K562 (cell line): ENCODE measurements around the gene GGTLC1. TPM values are rescaled to one million over a fixed set of nuclear protein-coding genes. Genes with fewer than 3 reads are reported as not detected.

ENCODE experiments used
- ATAC-seq: fragments of 200-7000 bp; cut with Tn5 transposase; 3 replicates; pipeline ENCODE4 v1.9.1; 2020; ENCODE audit warnings: moderate library complexity
- BruUV-seq: library from RNA; stranded (reverse); fragments of 400-500 nt; replicated peaks from 2 replicates; lab custom pipeline; 2021; lab: Mats Ljungman, UMichigan
- CTCF ChIA-PET: fragments of 300-600 bp; formaldehyde crosslinking; extraction: SDS; loops from one replicate; lab custom pipeline; 2021; ENCODE audit warnings: low intra/inter-chr PET ratio; lab: Yijun Ruan, JAX
- POLR2A ChIA-PET: fragments of 300-600, 350-650 bp; sonication (Branson Sonifier 250); formaldehyde crosslinking; extraction: SDS; loops from one replicate; lab custom pipeline; 2021; ENCODE audit warnings: antibody characterized with exemption, inconsistent platforms; lab: Yijun Ruan, JAX
- DNase-seq, 4 experiments: peaks; one replicate each; pipeline versions ENCODE4 v3.0.0 to v3.0.0-alpha.2; 2011 to 2018; ENCODE audit warnings: low spot score in 3 of 4, mixed read lengths in 3 of 4; ENCODE audit errors: extremely low read depth in 1 of 4
- FAIRE-seq: peaks from 2 replicates; lab custom pipeline; 2011; peaks lifted over from hg19 to GRCh38; lab: Jason Lieb, UNC
- H2AFZ ChIP-seq: 2 replicates; pipeline ENCODE4 v1.6.0; 2011; ENCODE audit warnings: low read depth, low read length, control low read depth, inconsistent platforms
- H3K27ac ChIP-seq: fragments of 200-600 bp; 3 replicates; pipeline ENCODE4 v1.8.0; 2011; ENCODE audit warnings: low read depth, mild to moderate bottlenecking, control low read depth, inconsistent platforms, low read length, moderate library complexity, mixed read lengths; ENCODE audit errors: extremely low read depth
- H3K27me3 ChIP-seq, 2 experiments: fragments of 300-600 bp in 1 of 2; 2 replicates in 1 of 2; 3 replicates in 1 of 2; pipeline versions ENCODE4 v1.6.0 to v1.8.0; 2011; ENCODE audit warnings: inconsistent platforms in 2 of 2, low read length in 2 of 2, mild to moderate bottlenecking in 1 of 2, mixed read lengths in 1 of 2, moderate library complexity in 1 of 2; ENCODE audit not compliant: control insufficient read depth in 2 of 2, insufficient read depth in 2 of 2
- H3K36me3 ChIP-seq: fragments of 300-600 bp; 3 replicates; pipeline ENCODE4 v1.8.0; 2011; ENCODE audit warnings: mild to moderate bottlenecking, low read length, inconsistent platforms; ENCODE audit not compliant: control insufficient read depth, insufficient read depth
- H3K4me1 ChIP-seq, 2 experiments: fragments of 200-600 bp in 1 of 2; replicated peaks in 1 of 2; 2 replicates in 1 of 2; 3 replicates in 1 of 2; pipeline versions ENCODE4 v1.5.1 to v1.8.0; 2011; ENCODE audit warnings: inconsistent platforms in 2 of 2, low read length in 2 of 2, mild to moderate bottlenecking in 1 of 2, mixed read lengths in 1 of 2, moderate library complexity in 1 of 2; ENCODE audit not compliant: control insufficient read depth in 2 of 2, insufficient read depth in 2 of 2
- H3K4me2 ChIP-seq: 2 replicates; pipeline ENCODE4 v1.6.1; 2011; ENCODE audit warnings: low read length, control low read depth, inconsistent platforms, mixed read lengths; ENCODE audit not compliant: insufficient read depth
- H3K4me3 ChIP-seq: fragments of 200-600 bp; sonication (generic), shearing (Covaris generic); 2 replicates; pipeline ENCODE4 v1.5.1; 2016; ENCODE audit warnings: control low read depth, inconsistent platforms
- H3K79me2 ChIP-seq: fragments of 200-600 bp; 3 replicates; pipeline ENCODE4 v1.8.0; 2011; ENCODE audit warnings: low read length, inconsistent platforms; ENCODE audit not compliant: control insufficient read depth, insufficient read depth
- H3K9ac ChIP-seq, 2 experiments: 2 replicates each; pipeline versions ENCODE4 v1.6.0 to v1.6.1; 2011; ENCODE audit warnings: low read depth in 2 of 2, low read length in 2 of 2, control low read depth in 1 of 2, inconsistent platforms in 1 of 2, mild to moderate bottlenecking in 1 of 2, mixed read lengths in 1 of 2; ENCODE audit not compliant: insufficient read depth in 1 of 2
- H3K9me1 ChIP-seq: one replicate; pipeline ENCODE4 v1.6.0; 2011; ENCODE audit warnings: inconsistent platforms, mild to moderate bottlenecking, low read length, moderate library complexity; ENCODE audit not compliant: control insufficient read depth, insufficient read depth
- H3K9me3 ChIP-seq: replicated peaks from 2 replicates; pipeline ENCODE4 v1.5.1; 2011; ENCODE audit warnings: low read depth, low read length, inconsistent platforms; ENCODE audit not compliant: control insufficient read depth, insufficient read depth
- H4K20me1 ChIP-seq: replicated peaks from 2 replicates; pipeline ENCODE4 v1.6.1; 2011; ENCODE audit warnings: low read length, inconsistent platforms, mixed read lengths; ENCODE audit not compliant: control insufficient read depth, insufficient read depth
- C11orf30 ChIP-seq: fragments of 450-650 bp; IDR thresholded peaks from 2 replicates; pipeline ENCODE4 v1.6.1; 2016; ENCODE audit warnings: low read depth, mild to moderate bottlenecking
- CBX5 ChIP-seq: IDR thresholded peaks from 2 replicates; pipeline ENCODE4 v1.6.1; 2014; ENCODE audit warnings: low read depth, borderline replicate concordance
- CEBPB ChIP-seq: fragments of 450-650 bp; IDR thresholded peaks from 2 replicates; pipeline ENCODE4 v1.6.1; 2016; ENCODE audit warnings: missing genetic modification characterization, missing compliant biosample characterization
- DNMT1 ChIP-seq: fragments of 450-650 bp; IDR thresholded peaks from 2 replicates; pipeline ENCODE4 v1.6.1; 2016; ENCODE audit warnings: antibody characterized with exemption, mild to moderate bottlenecking
- ELF2 ChIP-seq: fragments of 250-450 bp; sonication (Bioruptor Pico); IDR thresholded peaks from 2 replicates; pipeline ENCODE4 v1.5.0; 2021; ENCODE audit warnings: mild to moderate bottlenecking
- FOXA1 ChIP-seq: fragments of 450-650 bp; IDR thresholded peaks from 2 replicates; pipeline ENCODE4 v1.6.1; 2016; ENCODE audit warnings: mild to moderate bottlenecking, borderline replicate concordance
- HNRNPUL1 ChIP-seq: fragments of 200-400 bp; formaldehyde crosslinking; IDR thresholded peaks from 2 replicates; pipeline ENCODE4 v1.6.1; 2017; ENCODE audit warnings: low read length
- MAFK ChIP-seq: IDR thresholded peaks from 2 replicates; pipeline ENCODE4 v1.6.1; 2011; ENCODE audit warnings: low read length, improper control_type of control experiment
- MCM7 ChIP-seq, 2 experiments: fragments of 450-650 bp; IDR thresholded peaks; 2 replicates each; pipeline ENCODE4 v1.6.1; 2016 to 2018
- NFRKB ChIP-seq: fragments of 450-650 bp; IDR thresholded peaks from 2 replicates; pipeline ENCODE4 v1.6.1; 2016; ENCODE audit warnings: low read depth
- RCOR1 ChIP-seq, 2 experiments: IDR thresholded peaks; 2 replicates each; pipeline ENCODE4 v1.6.1; 2012; ENCODE audit warnings: low read depth in 2 of 2, low read length in 2 of 2, borderline replicate concordance in 1 of 2, improper control_type of control experiment in 1 of 2
- SAFB2 ChIP-seq: fragments of 200-400 bp; formaldehyde crosslinking; IDR thresholded peaks from 2 replicates; pipeline ENCODE4 v1.6.1; 2018; ENCODE audit warnings: borderline replicate concordance, low read length, low read depth, moderate library complexity; ENCODE audit not compliant: severe bottlenecking
- SMAD2 ChIP-seq: fragments of 150-350 bp; IDR thresholded peaks from 2 replicates; pipeline ENCODE4 v1.6.1; 2014; ENCODE audit warnings: low read depth, mild to moderate bottlenecking, low read length
- SMARCE1 ChIP-seq: fragments of 450-650 bp; IDR thresholded peaks from 2 replicates; pipeline ENCODE4 v1.7.1; 2016; ENCODE audit warnings: mild to moderate bottlenecking
- TSC22D4 ChIP-seq: fragments of 450-650 bp; IDR thresholded peaks from 2 replicates; pipeline ENCODE4 v1.6.1; 2016; ENCODE audit warnings: missing genetic modification characterization, missing biosample characterization, control low read depth
- ZNF311 ChIP-seq: fragments of 250-450 bp; sonication (Bioruptor Pico); IDR thresholded peaks from 2 replicates; pipeline ENCODE4 v1.4.0; 2020; ENCODE audit warnings: mild to moderate bottlenecking, moderate library complexity
- WGBS: fragments of 100-300 bp; shearing (Covaris generic); methylation state at CpG from one replicate; pipeline ENCODE4 v1.1.6; 2016; ENCODE audit warnings: low coverage, mixed read lengths; ENCODE audit not compliant: insufficient coverage; ENCODE audit errors: missing lambda C conversion rate; 5-methylcytosine and 5-hydroxymethylcytosine counted together
- in situ Hi-C: fragments of 300-500 bp; cut with MboI; formaldehyde crosslinking; loops from 4 replicates; pipeline ENCODE4 v1.15.0; 2018; ENCODE audit warnings: inconsistent platforms, mixed read lengths
- intact Hi-C: fragments of 100-400 bp; cut with micrococcal nuclease; formaldehyde crosslinking; loops from 2 replicates; pipeline ENCODE4 v1.14.2; 2022
- polyA plus RNA-seq, 8 experiments: library from polyadenylated mRNA; depleted of rRNA in 4 of 8; stranded (reverse) in 5 of 8; unstranded in 3 of 8; fragments of >200 nt; fragmentation: Nextera tagmentation in 2 of 8; fragmentation: Illumina TruSeq in 1 of 8; extraction: Ambion mirVana in 2 of 8; extraction: Trizol in 1 of 8; gene quantifications; 2 replicates each; pipeline versions ENCODE4 v1.2.1 to v1.2.3, GENCODE V29; 2011 to 2014; ENCODE audit warnings: inconsistent platforms in 1 of 8, missing spikeins in 1 of 8
- total RNA-seq, 7 experiments: library from RNA; depleted of rRNA in 6 of 7; stranded (reverse); fragments of >200 nt in 6 of 7; fragmentation: Illumina TruSeq in 2 of 7; extraction: Trizol in 2 of 7; gene quantifications; 2 replicates each; pipeline versions ENCODE4 v1.2.1 to v1.2.3, GENCODE V29; 2011 to 2021; ENCODE audit warnings: low replicate concordance in 1 of 7
- TF ChIP-seq, protein P1 (sequence below): fragments of 250-450 bp; sonication (Bioruptor Pico); IDR thresholded peaks from 2 replicates; pipeline ENCODE4 v1.8.0; 2021; ENCODE audit warnings: borderline replicate concordance, mild to moderate bottlenecking, moderate library complexity; ENCODE audit not compliant: poor library complexity, severe bottlenecking

The GGTLC1 gene
- total and polyA plus RNA-seq, 9 of the 15 experiments (the other 6 are each of a cell fraction or from before 2014, with no cell fraction given): not detected

- H3K9me1 ChIP-seq: no peaks in the 10 kb centered on the region
- H3K4me2 ChIP-seq: no peak overlapping the region
- no peak overlapping the region for H2AFZ ChIP-seq
- no peaks in the 10 kb centered on the region for H4K20me1 ChIP-seq
- ATAC-seq (no peak), FAIRE-seq (no peak), DNase-seq (no peak)
- ChIA-PET POLR2A (interaction anchor here (0.7 kb wide), 1 partner anchor 265 kb away, joined by 3 read pairs; no protein-coding TSS in a partner anchor), CTCF (no interaction called here)
- 2% methylated on average over 5 of the region's 7 CpGs for WGBS
- no peak overlapping the region for H3K27ac ChIP-seq
- H3K4me3 ChIP-seq: no peak overlapping the region
- H3K9ac ChIP-seq: no peak overlapping the region
- no peaks in the 10 kb centered on the region for H3K4me1 ChIP-seq
- H3K9me3 ChIP-seq: no peaks in the 10 kb centered on the region
- no peaks in the 10 kb centered on the region for H3K36me3 ChIP-seq
- intact Hi-C loops: no loop called here
- peaks cover 0 to 4% of the 10 kb centered on the region in 2 experiments; a peak in 1 of 5 replicates for H3K27me3 ChIP-seq
- no peaks in the 10 kb centered on the region for H3K79me2 ChIP-seq
- in situ Hi-C loops: no loop called here
- TF ChIP-seq HNRNPUL1: no peak
- no peak for TF ChIP-seq RCOR1 (IDR thresholded peaks at IDR 0.05; ENCODE audit: borderline replicate concordance in 1 of 2, low read depth in 2 of 2, low read length in 2 of 2)
- TF ChIP-seq SMARCE1: no peak
- no peak for TF ChIP-seq SMAD2
- no TSS peak for BruUV-seq
These were observed 13.3 kb upstream of the GGTLC1 start for GRCh38 chr20:24001712-24002405.

- POLR2A ChIA-PET: no interaction called here
- H4K20me1 ChIP-seq: no peaks in the 10 kb centered on the region
- 0% methylated on average over 4 of the region's 4 CpGs for WGBS
- no peaks in the 10 kb centered on the region for H3K9me3 ChIP-seq
- H2AFZ ChIP-seq: no peak overlapping the region
- H3K9me1 ChIP-seq: no peaks in the 10 kb centered on the region
- no peaks in the 10 kb centered on the region for H3K36me3 ChIP-seq
- intact Hi-C loops: loop anchor here (5.0 kb wide), 1 partner anchor 112 kb away; no protein-coding TSS in a partner anchor
- ATAC-seq: no peak
- peaks cover 0 to 4% of the 10 kb centered on the region in 2 experiments; a peak in 1 of 5 replicates for H3K27me3 ChIP-seq
- DNase-seq: no peak
- no peaks in the 10 kb centered on the region for H3K4me1 ChIP-seq
- BruUV-seq: no TSS peak
- no peak for TF ChIP-seq TSC22D4 (tag)
- no peak for TF ChIP-seq NFRKB
- no peak for TF ChIP-seq C11orf30
- TF ChIP-seq DNMT1: no peak
- TF ChIP-seq FOXA1: no peak
- no peak for TF ChIP-seq SAFB2
- no peak for TF ChIP-seq MAFK
- no peak for TF ChIP-seq CBX5
- TF ChIP-seq, protein P1, sequence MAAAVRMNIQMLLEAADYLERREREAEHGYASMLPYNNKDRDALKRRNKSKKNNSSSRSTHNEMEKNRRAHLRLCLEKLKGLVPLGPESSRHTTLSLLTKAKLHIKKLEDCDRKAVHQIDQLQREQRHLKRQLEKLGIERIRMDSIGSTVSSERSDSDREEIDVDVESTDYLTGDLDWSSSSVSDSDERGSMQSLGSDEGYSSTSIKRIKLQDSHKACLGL (CRISPR knock-in tag): no peak
- TF ChIP-seq CEBPB: no peak
- no peak for TF ChIP-seq ELF2
- TF ChIP-seq MCM7 (IDR thresholded peaks at IDR 0.05): no peak
- no peak for TF ChIP-seq ZNF311 (CRISPR knock-in tag)
- TF ChIP-seq, all 486 proteins: peak for 0
- Histone ChIP-seq H3K9ac (no peak overlapping the region), H3K4me2 (no peak overlapping the region), H3K27ac (no peak overlapping the region), H3K4me3 (no peak overlapping the region), H3K79me2 (no peaks in the 10 kb centered on the region)
- in situ Hi-C loops: loop anchor here (10.0 kb wide), 1 partner anchor 114 kb away; no protein-coding TSS in a partner anchor
- FAIRE-seq: no peak
- CTCF ChIA-PET: no interaction called here
These were observed 10.3 kb upstream of the GGTLC1 start for GRCh38 chr20:23998844-23999243.
